PC-3 (cell line): ENCODE results near the gene EGFL7. TPM values are rescaled to one million over a fixed set of nuclear protein-coding genes. Genes with fewer than 3 reads are reported as not detected.

ENCODE experiments used
- ATAC-seq: fragments of 200-7000 bp; cut with Tn5 transposase; 2 replicates; pipeline ENCODE4 v1.9.1; 2020; ENCODE audit warnings: mild to moderate bottlenecking, moderate library complexity
- Bru-seq: library from RNA; stranded (reverse); fragments of 400-500 nt; gene quantifications from one replicate; lab custom pipeline; 2021; lab: Mats Ljungman, UMichigan
- BruChase-seq, 2 experiments: library from RNA; stranded (reverse); fragments of 400-500 nt; gene quantifications; one replicate each; lab custom pipeline; 2021; lab: Mats Ljungman, UMichigan
- BruUV-seq: library from RNA; stranded (reverse); fragments of 400-500 nt; replicated peaks from 2 replicates; lab custom pipeline; 2021; lab: Mats Ljungman, UMichigan
- CTCF ChIA-PET: fragments of 300-600 bp; sonication (Branson Sonifier 250); formaldehyde crosslinking; loops from one replicate; lab custom pipeline; 2022; ENCODE audit warnings: antibody characterized with exemption; lab: Charles Lee
- POLR2A ChIA-PET: fragments of 300-600 bp; sonication (Branson Sonifier 250); formaldehyde crosslinking; loops from one replicate; lab custom pipeline; 2022; ENCODE audit warnings: antibody characterized with exemption; ENCODE audit not compliant: unreplicated experiment; lab: Charles Lee
- DNase-seq: peaks from one replicate; pipeline ENCODE4 v3.0.0-alpha.2; 2015
- H2AFZ ChIP-seq: fragments of 300-600 bp; sonication (generic); 2 replicates; pipeline ENCODE4 v1.6.0; 2016; ENCODE audit warnings: antibody characterized with exemption, low read length
- H3F3A ChIP-seq: fragments of 300-600 bp; sonication (generic); one replicate; pipeline ENCODE4 v1.6.0; 2017; ENCODE audit warnings: antibody characterized with exemption, low read length, control low read depth, mild to moderate bottlenecking; ENCODE audit not compliant: unreplicated experiment
- H3K27ac ChIP-seq: fragments of 300-600 bp; sonication (generic); 2 replicates; pipeline ENCODE4 v1.5.1; 2016; ENCODE audit warnings: mild to moderate bottlenecking, low read length
- H3K27me3 ChIP-seq: fragments of 300-600 bp; sonication (generic); 2 replicates; pipeline ENCODE4 v1.6.1; 2016; ENCODE audit warnings: low read length, mixed read lengths
- H3K36me3 ChIP-seq: fragments of 300-600 bp; sonication (generic); 2 replicates; pipeline ENCODE4 v1.6.1; 2016; ENCODE audit warnings: low read depth, mixed run types, low read length, mixed read lengths
- H3K4me1 ChIP-seq: fragments of 300-600 bp; sonication (generic); 2 replicates; pipeline ENCODE4 v1.5.1; 2016; ENCODE audit warnings: low read length; ENCODE audit not compliant: insufficient read depth
- H3K4me2 ChIP-seq: fragments of 300-600 bp; sonication (generic); 2 replicates; pipeline ENCODE4 v1.6.0; 2016; ENCODE audit warnings: low read length
- H3K4me3 ChIP-seq: fragments of 300-600 bp; sonication (generic); 2 replicates; pipeline ENCODE4 v1.5.1; 2016; ENCODE audit warnings: mild to moderate bottlenecking, low read length, mixed read lengths
- H3K79me2 ChIP-seq: fragments of 300-600 bp; sonication (generic); 2 replicates; pipeline ENCODE4 v1.6.1; 2017; ENCODE audit warnings: low read length, mixed read lengths
- H3K9ac ChIP-seq: fragments of 300-600 bp; sonication (generic); 2 replicates; pipeline ENCODE4 v1.6.0; 2016; ENCODE audit warnings: mild to moderate bottlenecking, low read length
- H3K9me2 ChIP-seq: fragments of 300-600 bp; sonication (generic); replicated peaks from 2 replicates; pipeline ENCODE4 v1.6.1; 2016; ENCODE audit warnings: mixed run types, low read length, mixed read lengths
- H3K9me3 ChIP-seq: fragments of 300-600 bp; sonication (generic); 2 replicates; pipeline ENCODE4 v1.6.1; 2016; ENCODE audit warnings: low read length, mixed read lengths
- H4K20me1 ChIP-seq: fragments of 300-600 bp; sonication (generic); 2 replicates; pipeline ENCODE4 v1.6.1; 2016; ENCODE audit warnings: low read length, mixed read lengths
- EZH2 ChIP-seq: fragments of 300-600 bp; sonication (generic); IDR thresholded peaks from one replicate; pipeline ENCODE4 v1.6.1; 2017; ENCODE audit warnings: antibody characterized with exemption, mild to moderate bottlenecking, low read length; ENCODE audit not compliant: unreplicated experiment
- EZH2phosphoT487 ChIP-seq: fragments of 300-600 bp; sonication (generic); IDR thresholded peaks from 2 replicates; pipeline ENCODE4 v1.6.1; 2018; ENCODE audit warnings: mild to moderate bottlenecking, antibody characterized with exemption, low read length, borderline replicate concordance
- intact Hi-C: fragments of 100-400 bp; cut with micrococcal nuclease; formaldehyde crosslinking; loops from 2 replicates; pipeline ENCODE4 v1.9.0; 2023
- long read RNA-seq: library from polyadenylated mRNA; unstranded; transcript quantifications from one replicate; pipeline ENCODE4 v2.0.0, GENCODE V29; 2021; ENCODE audit not compliant: unreplicated experiment
- total RNA-seq: library from RNA; depleted of rRNA; stranded (reverse); fragments of >200 nt; gene quantifications from 2 replicates; pipeline ENCODE4 v1.2.3, GENCODE V29; 2014; rRNA removed
- TF ChIP-seq, protein P1 (sequence below): fragments of 300-600 bp; sonication (generic); conservative IDR thresholded peaks from 2 replicates; pipeline ENCODE4 v1.5.1; 2017; ENCODE audit warnings: antibody characterized with exemption, low read depth, mild to moderate bottlenecking, low read length

EGFL7 gene
- total RNA-seq = 23.1 and 29.5 TPM in 2 replicates
- Bru-seq, nascent RNA = percentile 13 among the genes with signal in this experiment
- percentile 17 among the genes with signal in this experiment for BruChase-seq, experiment 1, labeled RNA remaining after a 6-hour chase
- percentile 15 among the genes with signal in this experiment for BruChase-seq, experiment 2, labeled RNA remaining after a 2-hour chase
- long read RNA-seq, transcript EGFL7-202 (9 exons, 1,282 nt) = major isoform, 9 of 14 reads
- long read RNA-seq, partial matches to known transcripts = 2 of 14 reads
- long read RNA-seq, other reads (novel, unspliced or antisense) = 3 of 14 reads

DNA sequence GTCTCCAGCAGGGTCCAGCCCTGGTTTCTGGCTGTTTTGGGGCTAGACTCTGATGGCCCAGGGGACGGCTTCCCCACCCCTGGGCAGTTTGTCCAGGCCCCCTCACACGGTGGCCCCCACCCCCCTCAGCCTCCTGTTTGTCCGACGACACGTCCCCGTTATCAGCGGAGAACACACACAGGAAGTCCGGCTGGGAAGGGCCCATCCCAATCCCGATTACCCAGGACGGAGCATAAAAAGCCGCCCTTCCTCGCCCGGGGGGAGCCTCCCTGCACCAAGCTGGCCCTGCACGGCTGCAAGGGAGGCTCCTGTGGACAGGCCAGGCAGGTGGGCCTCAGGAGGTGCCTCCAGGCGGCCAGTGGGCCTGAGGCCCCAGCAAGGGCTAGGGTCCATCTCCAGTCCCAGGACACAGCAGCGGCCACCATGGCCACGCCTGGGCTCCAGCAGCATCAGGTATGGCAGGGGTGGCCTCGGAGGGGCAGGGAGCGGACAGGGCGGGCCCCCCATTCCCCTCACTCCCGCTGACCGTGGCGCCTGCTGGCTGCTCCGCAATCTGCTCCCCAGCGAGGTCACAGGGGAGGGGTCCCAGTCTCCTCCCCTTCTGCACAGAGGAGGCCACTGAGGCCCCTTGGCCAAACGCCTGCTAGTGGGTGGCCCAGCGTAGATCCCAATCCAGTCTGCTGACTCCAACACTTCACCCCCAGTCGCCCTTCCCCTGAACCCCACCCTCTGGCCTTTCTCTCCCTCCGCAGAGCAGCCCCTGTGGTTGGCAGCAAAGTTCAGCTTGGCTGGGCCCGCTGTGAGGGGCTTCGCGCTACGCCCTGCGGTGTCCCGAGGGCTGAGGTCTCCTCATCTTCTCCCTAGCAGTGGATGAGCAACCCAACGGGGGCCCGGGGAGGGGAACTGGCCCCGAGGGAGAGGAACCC lies at the start of gene EGFL7:
Gene EGFL7 (plus strand): TSS at position 261 of the 926 bp plus-strand sequence. CDS start 5,367 bp downstream, outside the sequence.
- Histone ChIP-seq H3K27me3 (no peaks in the 10 kb centered on the region), H3K79me2 (no peaks in the 10 kb centered on the region), H3K4me1 (no peaks in the 10 kb centered on the region), H3K36me3 (no peaks in the 10 kb centered on the region), H2AFZ (no peak within 1 kb of the TSS), H3K9me2 (no peaks in the 10 kb centered on the region), H4K20me1 (no peaks in the 10 kb centered on the region), H3K4me3 (no peak within 1 kb of the TSS), H3F3A (no peaks in the 10 kb centered on the region), H3K9ac (no peak within 1 kb of the TSS), H3K27ac (no peak within 1 kb of the TSS), H3K9me3 (no peaks in the 10 kb centered on the region), H3K4me2 (no peak within 1 kb of the TSS)
- no TSS peak for BruUV-seq
- ATAC-seq = no peak
- DNase-seq = no peak
- ChIA-PET CTCF (no interaction called here), POLR2A (no interaction called here)
- TF ChIP-seq EZH2phosphoT487 = no peak
- TF ChIP-seq EZH2 = no peak
- TF ChIP-seq, protein P1, sequence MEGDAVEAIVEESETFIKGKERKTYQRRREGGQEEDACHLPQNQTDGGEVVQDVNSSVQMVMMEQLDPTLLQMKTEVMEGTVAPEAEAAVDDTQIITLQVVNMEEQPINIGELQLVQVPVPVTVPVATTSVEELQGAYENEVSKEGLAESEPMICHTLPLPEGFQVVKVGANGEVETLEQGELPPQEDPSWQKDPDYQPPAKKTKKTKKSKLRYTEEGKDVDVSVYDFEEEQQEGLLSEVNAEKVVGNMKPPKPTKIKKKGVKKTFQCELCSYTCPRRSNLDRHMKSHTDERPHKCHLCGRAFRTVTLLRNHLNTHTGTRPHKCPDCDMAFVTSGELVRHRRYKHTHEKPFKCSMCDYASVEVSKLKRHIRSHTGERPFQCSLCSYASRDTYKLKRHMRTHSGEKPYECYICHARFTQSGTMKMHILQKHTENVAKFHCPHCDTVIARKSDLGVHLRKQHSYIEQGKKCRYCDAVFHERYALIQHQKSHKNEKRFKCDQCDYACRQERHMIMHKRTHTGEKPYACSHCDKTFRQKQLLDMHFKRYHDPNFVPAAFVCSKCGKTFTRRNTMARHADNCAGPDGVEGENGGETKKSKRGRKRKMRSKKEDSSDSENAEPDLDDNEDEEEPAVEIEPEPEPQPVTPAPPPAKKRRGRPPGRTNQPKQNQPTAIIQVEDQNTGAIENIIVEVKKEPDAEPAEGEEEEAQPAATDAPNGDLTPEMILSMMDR = no peak
- intact Hi-C loops = no loop called here

GRCh38 chr9:136613824-136614371 lies 48.8 kb upstream of the EGFL7 start:
- ChIA-PET POLR2A (no interaction called here), CTCF (no interaction called here)
- no peaks in the 10 kb centered on the region for H3K9me3 ChIP-seq
- H3K27me3 ChIP-seq = no peaks in the 10 kb centered on the region
- no peaks in the 10 kb centered on the region for H3K79me2 ChIP-seq
- TF ChIP-seq EZH2phosphoT487 = no peak
- TF ChIP-seq, protein P1 = no peak
- TF ChIP-seq EZH2 = no peak
- intact Hi-C loops = no loop called here
- no peak overlapping the region for H3K4me2 ChIP-seq
- no peaks in the 10 kb centered on the region for H3K9me2 ChIP-seq
- BruUV-seq = no TSS peak
- no peak overlapping the region for H3K9ac ChIP-seq
- H3K27ac ChIP-seq = no peak overlapping the region
- no peaks in the 10 kb centered on the region for H3K36me3 ChIP-seq
- H3F3A ChIP-seq = no peaks in the 10 kb centered on the region
- no peaks in the 10 kb centered on the region for H4K20me1 ChIP-seq
- ATAC-seq = no peak
- H3K4me1 ChIP-seq = no peaks in the 10 kb centered on the region
- DNase-seq = no peak
- H3K4me3 ChIP-seq = no peak overlapping the region
- H2AFZ ChIP-seq = no peak overlapping the region
